ENCODE results near the gene KCNQ4.

Gene KCNQ4

GRCh38 chr1:40801742-40802077 lies 18.1 kb downstream of the KCNQ4 start:
- H3K27ac ChIP-seq, result no peak overlapping the region
- no peak for TF ChIP-seq CTCF (conservative IDR thresholded peaks at IDR 0.05)

DNA sequence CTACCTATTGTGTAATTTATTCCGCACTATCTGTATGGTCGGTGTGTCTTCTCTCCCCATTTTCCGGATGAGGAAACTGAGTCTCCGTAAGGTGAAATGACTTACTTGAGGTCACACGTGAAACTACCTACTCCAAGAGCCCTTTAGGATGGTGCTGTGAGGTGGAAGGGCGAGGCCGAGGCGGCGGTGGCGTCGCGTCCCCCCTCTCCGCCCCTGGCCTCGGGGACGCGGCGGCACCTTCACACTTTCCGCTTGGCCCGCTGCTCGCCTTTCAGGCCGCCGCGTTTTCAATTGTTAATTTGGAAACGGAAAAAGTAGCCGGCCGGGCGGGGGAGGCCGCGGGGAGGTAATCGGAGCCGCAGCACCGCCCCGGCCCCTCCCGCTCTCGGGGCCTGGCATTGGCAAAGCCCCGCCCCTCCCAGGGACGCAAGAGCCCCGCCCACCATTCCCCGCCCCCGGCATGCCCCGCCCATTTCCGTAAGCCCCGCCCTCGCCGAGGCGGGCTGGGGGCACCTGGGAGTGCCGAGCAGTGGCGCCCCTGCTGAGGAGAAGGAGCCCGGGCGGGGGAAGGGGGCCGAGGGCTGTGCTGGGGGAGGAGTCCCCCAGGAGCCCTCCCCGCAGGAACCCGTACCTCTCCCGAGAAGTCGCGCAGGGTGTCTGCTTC lies 18.6 kb downstream of the KCNQ4 start:
- no peak overlapping the region for H3K27ac ChIP-seq
- TF ChIP-seq CTCF (conservative IDR thresholded peaks at IDR 0.05), result no peak

- no peak for TF ChIP-seq CTCF (conservative IDR thresholded peaks at IDR 0.05)
- H3K27ac ChIP-seq, result no peak overlapping the region
These were observed 19.1 kb downstream of the KCNQ4 start for GRCh38 chr1:40802742-40803113.

DNA sequence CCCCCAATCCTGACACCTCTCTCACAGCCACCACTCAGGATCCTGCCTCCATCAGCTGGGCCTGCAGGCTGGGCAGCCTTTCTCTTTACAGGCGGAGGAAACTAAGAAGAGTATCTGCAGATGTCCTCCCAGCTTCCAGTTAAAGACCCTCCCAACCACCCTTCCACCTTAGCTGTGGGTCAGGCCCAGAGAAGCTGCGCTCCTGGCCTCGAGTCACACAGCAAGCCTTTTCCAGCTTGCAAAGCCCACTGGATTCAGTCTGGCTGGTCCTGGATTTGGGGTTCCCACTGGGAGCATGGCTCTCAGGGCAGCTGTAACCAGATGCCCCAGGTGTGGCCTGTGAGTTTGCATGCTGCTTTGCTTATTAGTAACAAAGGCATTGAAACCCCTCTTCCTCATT lies 19.9 kb downstream of the KCNQ4 start:
- no peak overlapping the region for H3K27ac ChIP-seq
- no peak for TF ChIP-seq CTCF (conservative IDR thresholded peaks at IDR 0.05)

DNA sequence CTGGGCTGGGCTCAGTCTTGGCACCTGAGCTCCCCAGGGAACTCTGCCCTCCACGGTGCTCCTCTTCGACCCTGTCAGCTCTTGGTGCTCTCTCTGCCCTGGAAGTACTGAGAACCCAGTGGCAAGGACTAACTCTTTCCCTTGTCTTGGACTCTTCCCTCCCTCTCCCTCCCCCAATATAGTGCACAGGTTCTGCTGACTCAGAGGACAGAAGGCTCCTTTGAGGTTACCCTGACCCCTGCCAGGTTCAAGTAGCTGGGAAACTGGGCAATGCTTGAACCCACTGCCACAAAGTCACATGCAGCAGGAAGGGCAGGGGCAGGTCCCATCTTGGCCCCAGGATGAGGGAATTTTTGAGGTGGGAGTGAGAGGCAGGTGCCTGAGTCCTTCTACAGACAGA lies 20.3 kb downstream of the KCNQ4 start:
- TF ChIP-seq CTCF (conservative IDR thresholded peaks at IDR 0.05), result no peak
- no peak overlapping the region for H3K27ac ChIP-seq

DNA sequence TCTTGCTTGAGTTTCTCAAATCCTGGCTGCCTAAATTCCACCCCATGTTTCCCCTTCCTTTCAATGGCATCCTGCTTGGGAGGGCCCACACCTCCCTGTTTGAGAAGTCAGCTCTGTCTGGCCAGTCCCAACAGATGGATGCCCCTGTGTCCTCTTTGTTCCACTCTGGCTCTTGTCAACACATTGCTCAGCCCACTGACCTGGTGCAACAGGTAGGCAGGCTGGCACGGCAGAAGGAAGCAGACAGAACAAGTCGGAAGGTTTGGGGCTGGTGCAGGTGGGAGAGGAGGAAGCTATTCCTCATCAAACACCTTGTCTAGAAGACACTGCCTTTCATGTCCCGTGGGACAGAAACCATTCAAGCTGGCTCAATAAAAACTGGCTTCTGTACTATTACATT lies 22.7 kb downstream of the KCNQ4 start:
- TF ChIP-seq CTCF (conservative IDR thresholded peaks at IDR 0.05), result no peak
- no peak overlapping the region for H3K27ac ChIP-seq

- no peak overlapping the region for H3K27ac ChIP-seq
- TF ChIP-seq CTCF (conservative IDR thresholded peaks at IDR 0.05), result no peak
These were observed 23.4 kb downstream of the KCNQ4 start for GRCh38 chr1:40806731-40807695.

All from VCaP (cell line).